OCI-LY1 (cell line): ENCODE measurements around the gene ALDH4A1.

Experiments used
- EZH2 ChIP-seq: fragments of 200-600 bp; sonication (generic), shearing (Covaris generic); IDR thresholded peaks from 2 replicates; pipeline ENCODE4 v1.8.0; 2017; ENCODE audit warnings: borderline replicate concordance, mixed run types, mild to moderate bottlenecking, antibody characterized with exemption, low read length, moderate library complexity, mixed read lengths
- TF ChIP-seq, protein P1 (sequence below): fragments of 200-600 bp; sonication (generic), shearing (Covaris generic); IDR thresholded peaks from 2 replicates; pipeline ENCODE4 v1.5.1; 2017; ENCODE audit warnings: mild to moderate bottlenecking, antibody characterized with exemption, low read length, moderate library complexity, mixed read lengths

DNA sequence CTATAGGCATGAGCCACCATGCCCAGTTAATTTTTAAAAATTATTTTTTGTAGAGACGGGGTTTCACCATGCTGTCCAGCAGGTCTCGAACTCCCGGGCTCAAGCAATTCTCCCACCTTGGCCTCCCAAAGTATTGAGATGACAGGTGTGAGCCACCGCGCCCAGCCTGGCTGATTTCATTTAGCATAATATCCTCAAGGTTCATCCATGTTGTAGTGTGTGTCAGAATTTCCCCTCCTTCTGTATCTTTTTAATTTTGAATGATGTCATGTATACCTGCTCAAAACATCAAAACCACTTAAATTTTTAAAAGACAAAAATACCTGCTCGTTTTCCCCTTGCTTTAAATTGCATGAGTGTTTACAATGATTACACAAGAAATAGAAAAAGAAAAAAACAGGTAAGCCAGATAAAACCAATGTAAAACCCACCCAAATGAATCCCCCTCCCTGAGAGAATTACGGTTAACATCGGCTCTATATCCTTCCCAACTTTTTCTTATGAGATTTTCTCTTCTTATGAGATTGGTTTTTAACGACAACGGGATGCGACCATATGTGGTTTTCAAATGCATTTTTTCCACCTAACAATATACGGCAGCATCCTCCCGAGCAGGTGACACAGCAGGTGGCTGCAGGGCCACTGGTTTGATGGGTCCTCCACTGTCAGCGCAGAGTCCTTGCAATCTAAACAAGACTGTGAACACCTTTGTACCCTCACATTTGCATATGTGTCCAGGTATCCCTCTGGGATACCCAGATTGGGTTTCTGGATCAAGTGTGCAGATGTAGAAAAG lies 32.0 kb upstream of the ALDH4A1 start:
- no peak for TF ChIP-seq EZH2
- TF ChIP-seq, protein P1, sequence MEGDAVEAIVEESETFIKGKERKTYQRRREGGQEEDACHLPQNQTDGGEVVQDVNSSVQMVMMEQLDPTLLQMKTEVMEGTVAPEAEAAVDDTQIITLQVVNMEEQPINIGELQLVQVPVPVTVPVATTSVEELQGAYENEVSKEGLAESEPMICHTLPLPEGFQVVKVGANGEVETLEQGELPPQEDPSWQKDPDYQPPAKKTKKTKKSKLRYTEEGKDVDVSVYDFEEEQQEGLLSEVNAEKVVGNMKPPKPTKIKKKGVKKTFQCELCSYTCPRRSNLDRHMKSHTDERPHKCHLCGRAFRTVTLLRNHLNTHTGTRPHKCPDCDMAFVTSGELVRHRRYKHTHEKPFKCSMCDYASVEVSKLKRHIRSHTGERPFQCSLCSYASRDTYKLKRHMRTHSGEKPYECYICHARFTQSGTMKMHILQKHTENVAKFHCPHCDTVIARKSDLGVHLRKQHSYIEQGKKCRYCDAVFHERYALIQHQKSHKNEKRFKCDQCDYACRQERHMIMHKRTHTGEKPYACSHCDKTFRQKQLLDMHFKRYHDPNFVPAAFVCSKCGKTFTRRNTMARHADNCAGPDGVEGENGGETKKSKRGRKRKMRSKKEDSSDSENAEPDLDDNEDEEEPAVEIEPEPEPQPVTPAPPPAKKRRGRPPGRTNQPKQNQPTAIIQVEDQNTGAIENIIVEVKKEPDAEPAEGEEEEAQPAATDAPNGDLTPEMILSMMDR: no peak
